Neuronal stem cell (in vitro differentiated cells): ENCODE data around the gene PRICKLE1.

Source experiments
- DNase-seq: peaks from one replicate; pipeline ENCODE4 v3.0.0-alpha.2; 2013; ENCODE audit warnings: low spot score
- H2AFZ ChIP-seq: one replicate; pipeline ENCODE4 v1.6.1; 2013; ENCODE audit warnings: mild to moderate bottlenecking, low read length, inconsistent platforms
- H2AK5ac ChIP-seq: 2 replicates; pipeline ENCODE4 v1.6.1; 2013; ENCODE audit warnings: low read depth, mild to moderate bottlenecking, inconsistent platforms, low read length, moderate library complexity, mixed read lengths
- H2BK120ac ChIP-seq: 2 replicates; pipeline ENCODE4 v1.6.1; 2013; ENCODE audit warnings: low read depth, mild to moderate bottlenecking, inconsistent platforms, low read length, moderate library complexity, mixed read lengths
- H2BK12ac ChIP-seq: one replicate; pipeline ENCODE4 v1.6.1; 2013; ENCODE audit warnings: low read length, inconsistent platforms
- H2BK15ac ChIP-seq: 2 replicates; pipeline ENCODE4 v1.6.1; 2013; ENCODE audit warnings: mild to moderate bottlenecking, low read length, inconsistent platforms, mixed read lengths
- H2BK5ac ChIP-seq: one replicate; pipeline ENCODE4 v1.6.1; 2013; ENCODE audit warnings: inconsistent platforms, mild to moderate bottlenecking, low read length, moderate library complexity
- H3K14ac ChIP-seq: one replicate; pipeline ENCODE4 v1.6.1; 2013; ENCODE audit warnings: low read length, inconsistent platforms
- H3K18ac ChIP-seq: 2 replicates; pipeline ENCODE4 v1.6.1; 2013; ENCODE audit warnings: low read length, inconsistent platforms
- H3K23ac ChIP-seq: 2 replicates; pipeline ENCODE4 v1.6.1; 2013; ENCODE audit warnings: low read depth, mild to moderate bottlenecking, mixed read lengths, low read length, inconsistent platforms; ENCODE audit not compliant: poor library complexity
- H3K27ac ChIP-seq: replicated peaks from 3 replicates; pipeline ENCODE4 v1.5.1; 2013; ENCODE audit warnings: low read length, inconsistent platforms
- H3K27me3 ChIP-seq, 3 experiments: 2 replicates each; pipeline ENCODE4 v1.6.1; 2013; ENCODE audit warnings: low read length in 3 of 3, mild to moderate bottlenecking in 2 of 3, inconsistent platforms in 1 of 3, low read depth in 1 of 3, mixed read lengths in 1 of 3, moderate library complexity in 1 of 3; ENCODE audit not compliant: control insufficient read depth in 3 of 3, insufficient read depth in 3 of 3
- H3K36me3 ChIP-seq, 2 donors: replicated peaks in 1 of 2; 2 replicates each; pipeline ENCODE4 v1.6.1; 2013; ENCODE audit warnings: low read length in 2 of 2; ENCODE audit not compliant: control insufficient read depth in 2 of 2, insufficient read depth in 2 of 2
- H3K4ac ChIP-seq: 2 replicates; pipeline ENCODE4 v1.6.1; 2013; ENCODE audit warnings: inconsistent platforms, mild to moderate bottlenecking, low read length, moderate library complexity
- H3K4me1 ChIP-seq, 2 donors: 1 replicate in 1 of 2; 2 replicates in 1 of 2; pipeline ENCODE4 v1.6.1; 2013; ENCODE audit warnings: low read length in 2 of 2, low read depth in 1 of 2; ENCODE audit not compliant: control insufficient read depth in 2 of 2, insufficient read depth in 1 of 2
- H3K4me2 ChIP-seq: one replicate; pipeline ENCODE4 v1.6.1; 2013; ENCODE audit warnings: mild to moderate bottlenecking, low read length, inconsistent platforms; ENCODE audit not compliant: insufficient read depth, poor library complexity, severe bottlenecking
- H3K4me3 ChIP-seq, 2 donors: 2 replicates each; pipeline ENCODE4 v1.5.1; 2013; ENCODE audit warnings: low read length in 2 of 2, mild to moderate bottlenecking in 2 of 2, inconsistent platforms in 1 of 2, moderate library complexity in 1 of 2
- H3K79me1 ChIP-seq: one replicate; pipeline ENCODE4 v1.6.1; 2013; ENCODE audit warnings: low read depth, mild to moderate bottlenecking, inconsistent platforms, low read length, moderate library complexity
- H3K9ac ChIP-seq: one replicate; pipeline ENCODE4 v1.6.1; 2013; ENCODE audit warnings: mild to moderate bottlenecking, low read depth, low read length, inconsistent platforms; ENCODE audit not compliant: poor library complexity
- H3K9me3 ChIP-seq, 2 donors: replicated peaks in 1 of 2; 2 replicates each; pipeline versions ENCODE3 to v1.6.1; 2013; ENCODE audit warnings: low read length in 2 of 2, mild to moderate bottlenecking in 2 of 2, inconsistent platforms in 1 of 2, low read depth in 1 of 2, mixed read lengths in 1 of 2, moderate library complexity in 1 of 2; ENCODE audit not compliant: control insufficient read depth in 2 of 2, insufficient read depth in 1 of 2
- H4K8ac ChIP-seq: one replicate; pipeline ENCODE4 v1.6.1; 2013; ENCODE audit warnings: low read depth, mild to moderate bottlenecking, inconsistent platforms, low read length, moderate library complexity
- H4K91ac ChIP-seq: one replicate; pipeline ENCODE4 v1.6.1; 2013; ENCODE audit warnings: low read length, low read depth, mild to moderate bottlenecking, inconsistent platforms; ENCODE audit not compliant: poor library complexity
- whole genome bisulfite sequencing, 2 donors: extraction: QIAGEN DNeasy Blood & Tissue Kit; methylation state at CpG; one replicate each; pipeline ENCODE4 v1.1.7; 2013; ENCODE audit warnings: missing lambda C conversion rate in 2 of 2, mixed read lengths in 1 of 2; ENCODE audit not compliant: insufficient read length in 2 of 2, insufficient replicate concordance in 1 of 2; ENCODE audit errors: extremely low coverage in 2 of 2; 5-methylcytosine and 5-hydroxymethylcytosine counted together

Gene PRICKLE1

GRCh38 chr12:42583016-42583415 lies 6.5 kb downstream of the PRICKLE1 start:
- no peak overlapping the region for H2BK120ac ChIP-seq
- no peak overlapping the region for H3K27ac ChIP-seq
- H3K27me3 ChIP-seq, result no peaks in the 10 kb centered on the region
- peaks cover 4 to 7% of the 10 kb centered on the region in 2 donors for H3K4me1 ChIP-seq
- DNase-seq, result no peak
- no peak overlapping the region for H2BK5ac ChIP-seq
- no peak overlapping the region for H3K4ac ChIP-seq
- H3K4me2 ChIP-seq, result no peak overlapping the region
- no CpG with 5 or more reads among the region's 2 CpGs for WGBS, 2 donors
- no peak overlapping the region for H2AK5ac ChIP-seq
- no peaks in the 10 kb centered on the region for H3K36me3 ChIP-seq
- no peak overlapping the region for H3K14ac ChIP-seq
- no peak overlapping the region for H3K4me3 ChIP-seq
- H3K23ac ChIP-seq, result no peak overlapping the region
- no peak overlapping the region for H2BK12ac ChIP-seq
- H3K18ac ChIP-seq, result no peak overlapping the region
- no peak overlapping the region for H2AFZ ChIP-seq
- no peaks in the 10 kb centered on the region for H3K79me1 ChIP-seq
- no peak overlapping the region for H4K91ac ChIP-seq
- H3K9ac ChIP-seq, result no peak overlapping the region
- H4K8ac ChIP-seq, result no peak overlapping the region
- no peaks in the 10 kb centered on the region for H3K9me3 ChIP-seq
- H2BK15ac ChIP-seq, result no peak overlapping the region

DNA sequence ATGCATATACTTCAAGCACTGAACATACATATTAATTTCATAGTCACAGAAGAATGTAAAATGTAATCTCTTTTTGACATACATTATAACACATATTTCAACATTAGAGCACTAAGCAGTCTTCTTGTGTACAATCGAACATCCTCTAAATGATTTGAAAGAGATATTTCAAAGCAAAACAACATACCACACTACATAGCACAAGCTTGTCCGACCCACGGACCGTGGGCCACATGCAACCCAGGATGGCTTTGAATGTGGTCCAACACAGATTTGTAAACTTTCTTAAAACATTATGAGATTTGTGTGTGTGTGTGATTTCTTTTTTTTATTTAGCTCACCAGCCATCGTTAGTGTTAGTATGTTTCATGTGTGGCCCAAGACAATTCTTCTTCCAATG lies 7.0 kb downstream of the PRICKLE1 start:
- H2AK5ac ChIP-seq, result no peak overlapping the region
- H3K9me3 ChIP-seq, result no peaks in the 10 kb centered on the region
- no peak for DNase-seq
- H3K4me3 ChIP-seq, result no peak overlapping the region
- no peaks in the 10 kb centered on the region for H3K27me3 ChIP-seq
- no peak overlapping the region for H2BK120ac ChIP-seq
- H2BK5ac ChIP-seq, result no peak overlapping the region
- no peak overlapping the region for H4K8ac ChIP-seq
- no peak overlapping the region for H3K23ac ChIP-seq
- no peak overlapping the region for H4K91ac ChIP-seq
- no peak overlapping the region for H2BK15ac ChIP-seq
- no peak overlapping the region for H3K27ac ChIP-seq
- no peak overlapping the region for H2AFZ ChIP-seq
- no peak overlapping the region for H3K9ac ChIP-seq
- H3K4me2 ChIP-seq, result no peak overlapping the region
- no peak overlapping the region for H3K14ac ChIP-seq
- H3K4me1 ChIP-seq, result peaks cover 1 to 6% of the 10 kb centered on the region in 2 donors
- no peaks in the 10 kb centered on the region for H3K36me3 ChIP-seq
- no peak overlapping the region for H3K18ac ChIP-seq
- no CpG with 5 or more reads among the region's 5 CpGs for WGBS, 2 donors
- no peaks in the 10 kb centered on the region for H3K79me1 ChIP-seq
- no peak overlapping the region for H3K4ac ChIP-seq
- no peak overlapping the region for H2BK12ac ChIP-seq

DNA sequence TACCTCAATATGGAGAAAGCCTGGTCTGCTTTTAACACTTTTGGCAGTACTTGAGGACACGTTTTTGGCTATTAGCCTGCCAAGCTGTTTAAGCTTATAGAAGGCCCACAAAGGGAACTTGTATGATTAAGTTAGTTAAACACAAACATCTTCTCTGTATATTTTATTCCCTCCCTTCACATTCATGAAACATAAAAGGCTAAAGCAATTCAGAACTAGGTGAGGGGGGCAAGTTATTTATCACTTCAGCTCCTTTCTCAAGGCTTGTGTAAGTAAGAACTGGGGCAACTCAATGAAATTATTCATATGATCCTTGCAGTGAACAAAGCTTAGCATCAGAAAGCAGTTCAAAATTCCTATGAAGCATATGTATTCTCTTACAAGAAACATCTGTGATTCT lies 7.5 kb downstream of the PRICKLE1 start:
- no peak overlapping the region for H3K18ac ChIP-seq

DNA sequence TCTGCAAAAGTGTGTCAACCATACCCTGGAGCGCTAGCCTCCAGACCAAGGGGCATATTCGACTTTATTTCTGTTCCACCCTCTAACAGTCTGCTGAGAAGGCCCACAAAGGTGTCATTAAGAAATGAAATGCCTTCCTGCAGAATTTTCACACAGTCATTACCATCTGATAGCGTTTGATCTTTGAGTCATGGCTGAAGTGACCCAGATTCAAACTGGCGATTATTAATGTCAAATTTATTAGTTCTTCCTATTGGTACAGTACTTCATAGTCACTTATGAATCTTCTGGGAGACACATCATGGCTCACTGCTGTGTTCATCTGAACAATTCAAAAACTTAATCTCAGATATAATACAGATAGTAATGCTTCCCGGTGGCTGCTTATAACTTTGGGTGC lies 13.2 kb downstream of the PRICKLE1 start:
- H4K8ac ChIP-seq, result no peak overlapping the region
- H3K4me2 ChIP-seq, result no peak overlapping the region
- H3K9me3 ChIP-seq, result no peaks in the 10 kb centered on the region
- no peak overlapping the region for H2BK15ac ChIP-seq
- no CpG with 5 or more reads among the region's 5 CpGs for WGBS, 2 donors
- H2AFZ ChIP-seq, result no peak overlapping the region
- H3K4me1 ChIP-seq, result peaks cover under 1 to 2% of the 10 kb centered on the region in 2 donors
- DNase-seq, result no peak
- H3K27ac ChIP-seq, result no peak overlapping the region
- H3K36me3 ChIP-seq, result no peaks in the 10 kb centered on the region
- H3K79me1 ChIP-seq, result no peaks in the 10 kb centered on the region
- H2AK5ac ChIP-seq, result no peak overlapping the region
- no peak overlapping the region for H4K91ac ChIP-seq
- H2BK12ac ChIP-seq, result no peak overlapping the region
- H2BK5ac ChIP-seq, result no peak overlapping the region
- H3K23ac ChIP-seq, result no peak overlapping the region
- H3K27me3 ChIP-seq, result no peaks in the 10 kb centered on the region
- H3K9ac ChIP-seq, result no peak overlapping the region
- no peak overlapping the region for H2BK120ac ChIP-seq
- H3K14ac ChIP-seq, result no peak overlapping the region
- H3K4me3 ChIP-seq, result no peak overlapping the region
- no peak overlapping the region for H3K18ac ChIP-seq
- H3K4ac ChIP-seq, result no peak overlapping the region

More for the DNA sequence above, 7.5 kb downstream of the PRICKLE1 start:
- H3K23ac ChIP-seq, result no peak overlapping the region
- peaks cover 0 to 1% of the 10 kb centered on the region in 2 donors for H3K4me1 ChIP-seq
- H3K27ac ChIP-seq, result no peak overlapping the region
- no peak overlapping the region for H3K4me2 ChIP-seq
- H3K14ac ChIP-seq, result no peak overlapping the region
- H2BK5ac ChIP-seq, result no peak overlapping the region
- no peak overlapping the region for H2BK15ac ChIP-seq
- H2BK120ac ChIP-seq, result no peak overlapping the region
- no peak overlapping the region for H4K8ac ChIP-seq
- H3K27me3 ChIP-seq, result no peaks in the 10 kb centered on the region
- no peak overlapping the region for H2BK12ac ChIP-seq
- H3K9me3 ChIP-seq, result no peaks in the 10 kb centered on the region
- no peak overlapping the region for H3K4ac ChIP-seq
- no peak overlapping the region for H2AK5ac ChIP-seq
- no peak for DNase-seq
- WGBS, 2 donors, result no CpG with 5 or more reads among the region's 1 CpG
- no peaks in the 10 kb centered on the region for H3K36me3 ChIP-seq
- H3K79me1 ChIP-seq, result no peaks in the 10 kb centered on the region
- H4K91ac ChIP-seq, result no peak overlapping the region
- H2AFZ ChIP-seq, result no peak overlapping the region
- no peak overlapping the region for H3K4me3 ChIP-seq
- H3K9ac ChIP-seq, result no peak overlapping the region
